Brain microvascular endothelial cell (primary cell): Measurements from ENCODE around the gene TIGD4.
A peak's percentile ranks its signal among the peaks of the same experiment; 100 is the strongest.

Experiments used
- DNase-seq: peaks from one replicate; pipeline ENCODE4 v3.0.0-alpha.2; 2020
- H3K27ac ChIP-seq: fragments of 250-450 bp; sonication (Bioruptor Pico); 2 replicates; pipeline ENCODE4 v1.5.1; 2020; ENCODE audit warnings: mild to moderate bottlenecking, moderate library complexity
- H3K27me3 ChIP-seq: fragments of 250-450 bp; sonication (Bioruptor Pico); replicated peaks from 2 replicates; pipeline ENCODE4 v1.5.1; 2020; ENCODE audit warnings: mild to moderate bottlenecking
- H3K36me3 ChIP-seq: fragments of 250-450 bp; sonication (Bioruptor Pico); replicated peaks from 2 replicates; pipeline ENCODE4 v1.5.1; 2020; ENCODE audit warnings: mild to moderate bottlenecking
- H3K4me3 ChIP-seq: 2 replicates; pipeline ENCODE4 v1.5.1; 2011; ENCODE audit warnings: low read depth, mild to moderate bottlenecking, control low read depth, low read length, moderate library complexity
- CTCF ChIP-seq: IDR thresholded peaks from 2 replicates; pipeline ENCODE4 v1.5.1; 2011; ENCODE audit warnings: low read depth, mild to moderate bottlenecking, moderate library complexity, low read length, control low read depth, inconsistent platforms; ENCODE audit errors: missing control alignments
- in situ Hi-C: cut with HindIII; loops from 2 replicates; pipeline ENCODE4 v1.10.0; 2017; ENCODE audit warnings: low sequenced_read_pairs, low pct_ligation_motif_present

Gene TIGD4

GRCh38 chr4:152778656-152779512, 646 bp downstream of the TIGD4 start:
- DNase-seq, result peak; percentile 5
- Histone ChIP-seq H3K4me3 (peak overlapping the region; percentile 78), H3K27ac (peak overlapping the region; percentile 25), H3K36me3 (no peaks in the 10 kb centered on the region), H3K27me3 (no peaks in the 10 kb centered on the region)
- in situ Hi-C loops, result no loop called here
- no peak for TF ChIP-seq CTCF

- Histone ChIP-seq H3K27ac (no peak overlapping the region), H3K27me3 (no peaks in the 10 kb centered on the region), H3K4me3 (no peak overlapping the region), H3K36me3 (no peaks in the 10 kb centered on the region)
- TF ChIP-seq CTCF, result no peak
- no peak for DNase-seq
- in situ Hi-C loops, result no loop called here
Measured at GRCh38 chr4:152777488-152777887, 2.0 kb downstream of the TIGD4 start.

GRCh38 chr4:152776352-152776751, 3.2 kb downstream of the TIGD4 start:
- Histone ChIP-seq H3K27me3 (no peaks in the 10 kb centered on the region), H3K27ac (no peak overlapping the region), H3K4me3 (no peak overlapping the region), H3K36me3 (no peaks in the 10 kb centered on the region)
- TF ChIP-seq CTCF, result no peak
- in situ Hi-C loops, result no loop called here
- peak; percentile 1 for DNase-seq

GRCh38 chr4:152773953-152774352, 5.6 kb downstream of the TIGD4 start:
- Histone ChIP-seq H3K36me3 (no peaks in the 10 kb centered on the region), H3K27me3 (no peaks in the 10 kb centered on the region), H3K27ac (no peak overlapping the region), H3K4me3 (no peak overlapping the region)
- no peak for TF ChIP-seq CTCF
- in situ Hi-C loops, result no loop called here
- no peak for DNase-seq

GRCh38 chr4:152773339-152773738, 6.2 kb downstream of the TIGD4 start:
- H3K27ac ChIP-seq, result no peak overlapping the region
- H3K36me3 ChIP-seq, result no peaks in the 10 kb centered on the region
- DNase-seq, result no peak
- H3K27me3 ChIP-seq, result no peaks in the 10 kb centered on the region
- in situ Hi-C loops, result no loop called here
- no peak for TF ChIP-seq CTCF
- no peak overlapping the region for H3K4me3 ChIP-seq
